Measurements from ENCODE around the gene INPP5A.

Gene INPP5A

GRCh38 chr10:132580143-132580542, 42.6 kb downstream of the INPP5A start:
- TF ChIP-seq REST (IDR thresholded peaks at IDR 0.05; ENCODE audit: low read depth) = no peak
- TF ChIP-seq EGR1 (IDR thresholded peaks at IDR 0.05) = no peak
- no peak for TF ChIP-seq TEAD4 (IDR thresholded peaks at IDR 0.05)
- no peak for TF ChIP-seq TAF1 (IDR thresholded peaks at IDR 0.05; ENCODE audit: low read depth)
- no peak for TF ChIP-seq YY1 (IDR thresholded peaks at IDR 0.05; ENCODE audit: low read depth)
- TF ChIP-seq MAX (IDR thresholded peaks at IDR 0.05) = no peak
- TF ChIP-seq RAD21 (IDR thresholded peaks at IDR 0.05; ENCODE audit: low read depth) = no peak
- no peak for TF ChIP-seq FOXM1 (IDR thresholded peaks at IDR 0.05; ENCODE audit: borderline replicate concordance, low read depth)
- TF ChIP-seq USF1 (IDR thresholded peaks at IDR 0.05) = no peak
- no peak for TF ChIP-seq EP300 (IDR thresholded peaks at IDR 0.05; ENCODE audit: borderline replicate concordance)
- no peak for TF ChIP-seq ZBTB7A (IDR thresholded peaks at IDR 0.05; ENCODE audit: low read depth)
- TF ChIP-seq CREB1 (IDR thresholded peaks at IDR 0.05; ENCODE audit: low read depth) = no peak
- TF ChIP-seq NFIC (IDR thresholded peaks at IDR 0.05) = no peak
- TF ChIP-seq CEBPB (IDR thresholded peaks at IDR 0.05) = no peak

GRCh38 chr10:132580617-132581016, 43.0 kb downstream of the INPP5A start:
- no peak for TF ChIP-seq EP300 (IDR thresholded peaks at IDR 0.05; ENCODE audit: borderline replicate concordance)
- TF ChIP-seq CEBPB (IDR thresholded peaks at IDR 0.05) = no peak
- TF ChIP-seq FOXM1 (IDR thresholded peaks at IDR 0.05; ENCODE audit: borderline replicate concordance, low read depth) = no peak
- TF ChIP-seq ZBTB7A (IDR thresholded peaks at IDR 0.05; ENCODE audit: low read depth) = no peak
- no peak for TF ChIP-seq TAF1 (IDR thresholded peaks at IDR 0.05; ENCODE audit: low read depth)
- no peak for TF ChIP-seq NFIC (IDR thresholded peaks at IDR 0.05)
- no peak for TF ChIP-seq MAX (IDR thresholded peaks at IDR 0.05)
- no peak for TF ChIP-seq CREB1 (IDR thresholded peaks at IDR 0.05; ENCODE audit: low read depth)
- no peak for TF ChIP-seq RAD21 (IDR thresholded peaks at IDR 0.05; ENCODE audit: low read depth)
- no peak for TF ChIP-seq EGR1 (IDR thresholded peaks at IDR 0.05)
- no peak for TF ChIP-seq TEAD4 (IDR thresholded peaks at IDR 0.05)
- TF ChIP-seq REST (IDR thresholded peaks at IDR 0.05; ENCODE audit: low read depth) = no peak

DNA sequence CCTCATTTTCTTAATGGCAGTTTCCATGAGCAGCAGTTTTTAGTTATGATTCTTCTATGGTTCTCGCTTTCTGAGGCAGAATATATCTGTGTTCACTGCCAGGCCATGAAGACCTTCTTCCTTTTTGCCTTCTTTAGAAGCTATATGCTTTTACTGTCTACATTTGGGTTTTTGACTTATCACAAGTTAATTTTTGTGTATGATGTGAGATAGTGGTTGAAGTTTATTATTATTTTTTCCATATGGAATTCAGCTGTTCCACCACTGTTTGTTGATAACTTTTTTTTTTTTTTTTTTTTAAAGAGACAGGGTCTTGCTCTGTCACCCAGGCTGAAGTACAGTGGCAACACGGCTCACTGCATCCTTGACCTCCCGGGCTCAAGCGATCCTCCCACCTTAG, 44.5 kb downstream of the INPP5A start:
- TF ChIP-seq CREB1 (IDR thresholded peaks at IDR 0.05; ENCODE audit: low read depth) (no peak), TAF1 (IDR thresholded peaks at IDR 0.05; ENCODE audit: low read depth) (no peak), ZBTB7A (IDR thresholded peaks at IDR 0.05; ENCODE audit: low read depth) (no peak), NFIC (IDR thresholded peaks at IDR 0.05) (no peak), EGR1 (IDR thresholded peaks at IDR 0.05) (no peak), TEAD4 (IDR thresholded peaks at IDR 0.05) (no peak), YY1 (IDR thresholded peaks at IDR 0.05; ENCODE audit: low read depth) (no peak), CEBPB (IDR thresholded peaks at IDR 0.05) (no peak), FOXM1 (IDR thresholded peaks at IDR 0.05; ENCODE audit: borderline replicate concordance, low read depth) (no peak), EP300 (IDR thresholded peaks at IDR 0.05; ENCODE audit: borderline replicate concordance) (no peak), USF1 (IDR thresholded peaks at IDR 0.05) (no peak)

DNA sequence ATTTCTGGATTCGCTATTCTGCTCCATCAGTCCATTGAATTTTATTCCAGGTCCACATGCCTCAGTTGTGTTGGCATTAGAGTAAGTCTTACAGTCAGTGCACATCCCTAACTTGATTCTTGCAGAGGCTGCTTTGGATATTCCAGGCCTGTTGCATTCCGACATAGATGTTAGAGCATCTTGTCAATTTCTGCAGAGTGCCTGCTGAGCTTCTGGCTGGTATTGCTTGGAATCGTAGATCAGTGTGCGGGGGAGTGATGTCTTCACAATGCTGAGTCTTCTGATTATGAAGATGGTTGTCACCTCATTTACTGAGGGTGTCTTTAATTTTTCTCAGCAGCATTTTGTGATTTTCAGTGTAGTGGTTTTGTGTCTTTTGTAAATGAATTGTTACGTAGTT, 45.2 kb downstream of the INPP5A start:
- no peak for TF ChIP-seq EP300 (IDR thresholded peaks at IDR 0.05; ENCODE audit: borderline replicate concordance)
- TF ChIP-seq REST (IDR thresholded peaks at IDR 0.05; ENCODE audit: low read depth) = no peak
- no peak for TF ChIP-seq FOXM1 (IDR thresholded peaks at IDR 0.05; ENCODE audit: borderline replicate concordance, low read depth)
- no peak for TF ChIP-seq YY1 (IDR thresholded peaks at IDR 0.05; ENCODE audit: low read depth)
- no peak for TF ChIP-seq USF1 (IDR thresholded peaks at IDR 0.05)
- TF ChIP-seq RAD21 (IDR thresholded peaks at IDR 0.05; ENCODE audit: low read depth) = no peak
- TF ChIP-seq CEBPB (IDR thresholded peaks at IDR 0.05) = no peak
- no peak for TF ChIP-seq NFIC (IDR thresholded peaks at IDR 0.05)
- TF ChIP-seq MAX (IDR thresholded peaks at IDR 0.05) = no peak
- no peak for TF ChIP-seq CREB1 (IDR thresholded peaks at IDR 0.05; ENCODE audit: low read depth)
- no peak for TF ChIP-seq TCF12 (IDR thresholded peaks at IDR 0.05; ENCODE audit: low read depth)
- TF ChIP-seq TAF1 (IDR thresholded peaks at IDR 0.05; ENCODE audit: low read depth) = no peak
- TF ChIP-seq TEAD4 (IDR thresholded peaks at IDR 0.05) = no peak
- TF ChIP-seq EGR1 (IDR thresholded peaks at IDR 0.05) = no peak
- TF ChIP-seq ZBTB7A (IDR thresholded peaks at IDR 0.05; ENCODE audit: low read depth) = no peak
